Suprapubic skin (tissue), 4 donors: ENCODE results near the gene SH3BP5. TPM values are rescaled to one million over a fixed set of nuclear protein-coding genes. Genes with fewer than 3 reads are reported as not detected.

Source experiments
- DNase-seq, 2 donors: peaks; one replicate each; pipeline ENCODE4 v3.0.0-alpha.2; 2019; ENCODE audit warnings: low spot score in 2 of 2
- H3K27ac ChIP-seq: fragments of 200-600 bp; sonication (generic); one replicate; pipeline ENCODE4 v1.5.1; 2019
- H3K27me3 ChIP-seq: fragments of 200-600 bp; sonication (generic); one replicate; pipeline ENCODE4 v1.5.1; 2019
- H3K36me3 ChIP-seq: fragments of 200-600 bp; sonication (generic); one replicate; pipeline ENCODE4 v1.5.1; 2019
- H3K4me1 ChIP-seq: fragments of 200-600 bp; sonication (generic); one replicate; pipeline ENCODE4 v1.5.1; 2019
- H3K4me3 ChIP-seq: fragments of 200-600 bp; sonication (generic); one replicate; pipeline ENCODE4 v1.5.1; 2019; ENCODE audit warnings: mild to moderate bottlenecking
- H3K9me3 ChIP-seq: fragments of 200-600 bp; sonication (generic); one replicate; pipeline ENCODE4 v1.5.1; 2019
- EP300 ChIP-seq: sonication (generic); formaldehyde crosslinking; IDR thresholded peaks from one replicate; pipeline ENCODE4 v1.6.1; 2017; ENCODE audit warnings: antibody characterized with exemption
- POLR2A ChIP-seq, 2 donors: fragments of 450-650 bp; IDR thresholded peaks; one replicate each; pipeline ENCODE4 v1.6.1; 2017; ENCODE audit warnings: antibody characterized with exemption in 2 of 2, mild to moderate bottlenecking in 2 of 2, moderate library complexity in 2 of 2
- POLR2AphosphoS5 ChIP-seq, 3 donors: sonication (generic); formaldehyde crosslinking; IDR thresholded peaks; one replicate each; pipeline ENCODE4 v1.6.1; 2017; ENCODE audit warnings: antibody characterized with exemption in 3 of 3
- WGBS: methylation state at CpG from one replicate; pipeline ENCODE4 v1.1.5; 2018; 5-methylcytosine and 5-hydroxymethylcytosine counted together
- total RNA-seq, 4 donors: library from RNA; depleted of rRNA; stranded (reverse); fragments of >200 nt; gene quantifications; one replicate each; pipeline ENCODE4 v1.1.0, GENCODE V29; 2016
- TF ChIP-seq, protein P1 (sequence below), 2 donors: fragments of 200-600 bp in 1 of 2; fragments of 450-650 bp in 1 of 2; sonication (generic) in 1 of 2; IDR thresholded peaks; one replicate each; pipeline ENCODE4 v1.5.1; 2016 to 2019; ENCODE audit warnings: antibody characterized with exemption in 2 of 2, mild to moderate bottlenecking in 1 of 2, moderate library complexity in 1 of 2

Gene SH3BP5
- total RNA-seq, 4 donors from 2014 or later: 11.2 to 27.0 (median 17.8) TPM

DNA sequence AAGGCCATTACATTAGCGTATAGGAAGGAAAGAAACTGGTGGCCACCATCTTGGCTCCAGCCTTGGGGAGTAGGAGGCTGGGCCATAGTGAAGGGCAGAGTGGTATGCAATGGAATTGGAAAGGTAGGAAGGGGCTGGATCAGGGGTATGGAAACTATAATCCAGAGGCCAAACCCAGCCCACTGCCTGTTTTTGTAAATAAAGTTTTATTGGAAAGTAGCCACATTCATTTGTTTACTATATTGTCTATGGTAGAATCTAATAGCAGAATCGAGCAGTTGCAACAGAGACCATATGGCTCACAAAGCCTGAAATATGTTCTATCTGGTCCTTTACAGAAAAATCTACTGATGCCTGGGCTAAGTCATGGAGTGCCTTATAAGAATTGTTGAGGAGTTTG, 14.1 kb upstream of the SH3BP5 start:
- TF ChIP-seq POLR2AphosphoS5 (IDR thresholded peaks at IDR 0.05) (no peak), POLR2A (IDR thresholded peaks at IDR 0.05) (no peak)
- H3K27ac ChIP-seq: no peak overlapping the region
- H3K36me3 ChIP-seq: no peaks in the 10 kb centered on the region
- H3K9me3 ChIP-seq: no peaks in the 10 kb centered on the region
- H3K4me3 ChIP-seq: no peak overlapping the region
- H3K4me1 ChIP-seq: peaks cover 5% of the 10 kb centered on the region
- no peak for DNase-seq
- 80% methylated on average over 2 of the region's 2 CpGs for WGBS
- no peaks in the 10 kb centered on the region for H3K27me3 ChIP-seq

DNA sequence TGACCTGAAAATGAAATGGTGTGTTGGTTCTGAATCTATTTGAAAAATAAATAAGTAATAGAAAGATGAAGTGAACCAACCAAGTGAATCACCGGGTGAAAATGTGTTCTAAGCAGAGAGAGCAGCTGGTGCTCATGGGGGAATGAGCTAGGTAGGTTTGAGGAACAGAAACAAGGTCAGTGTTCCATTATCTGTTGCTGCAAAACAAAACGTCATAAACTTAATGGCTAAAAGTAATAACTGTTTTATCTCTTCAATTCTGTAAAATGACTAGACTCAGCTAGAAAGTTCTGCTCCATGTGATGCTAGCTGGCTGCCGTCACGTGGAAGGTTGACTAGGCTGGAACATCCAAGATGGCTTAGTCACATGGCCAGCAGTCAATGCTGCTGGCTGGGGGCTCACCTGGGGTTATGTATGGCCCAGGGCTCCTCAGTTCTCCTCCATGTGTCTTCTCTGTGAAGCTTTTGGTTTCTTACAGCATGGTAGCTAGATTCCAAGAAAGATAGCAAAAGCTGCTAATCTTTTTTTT, 13.3 kb upstream of the SH3BP5 start:
- no peaks in the 10 kb centered on the region for H3K36me3 ChIP-seq
- no peak for TF ChIP-seq POLR2AphosphoS5 (IDR thresholded peaks at IDR 0.05)
- TF ChIP-seq, protein P1, sequence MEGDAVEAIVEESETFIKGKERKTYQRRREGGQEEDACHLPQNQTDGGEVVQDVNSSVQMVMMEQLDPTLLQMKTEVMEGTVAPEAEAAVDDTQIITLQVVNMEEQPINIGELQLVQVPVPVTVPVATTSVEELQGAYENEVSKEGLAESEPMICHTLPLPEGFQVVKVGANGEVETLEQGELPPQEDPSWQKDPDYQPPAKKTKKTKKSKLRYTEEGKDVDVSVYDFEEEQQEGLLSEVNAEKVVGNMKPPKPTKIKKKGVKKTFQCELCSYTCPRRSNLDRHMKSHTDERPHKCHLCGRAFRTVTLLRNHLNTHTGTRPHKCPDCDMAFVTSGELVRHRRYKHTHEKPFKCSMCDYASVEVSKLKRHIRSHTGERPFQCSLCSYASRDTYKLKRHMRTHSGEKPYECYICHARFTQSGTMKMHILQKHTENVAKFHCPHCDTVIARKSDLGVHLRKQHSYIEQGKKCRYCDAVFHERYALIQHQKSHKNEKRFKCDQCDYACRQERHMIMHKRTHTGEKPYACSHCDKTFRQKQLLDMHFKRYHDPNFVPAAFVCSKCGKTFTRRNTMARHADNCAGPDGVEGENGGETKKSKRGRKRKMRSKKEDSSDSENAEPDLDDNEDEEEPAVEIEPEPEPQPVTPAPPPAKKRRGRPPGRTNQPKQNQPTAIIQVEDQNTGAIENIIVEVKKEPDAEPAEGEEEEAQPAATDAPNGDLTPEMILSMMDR (IDR thresholded peaks at IDR 0.05): no peak
- no peak for TF ChIP-seq POLR2A (IDR thresholded peaks at IDR 0.05)
- no peak for TF ChIP-seq EP300
- no peak for DNase-seq
- peaks cover 5% of the 10 kb centered on the region for H3K4me1 ChIP-seq
- no peaks in the 10 kb centered on the region for H3K27me3 ChIP-seq
- H3K9me3 ChIP-seq: no peaks in the 10 kb centered on the region
- no peak overlapping the region for H3K27ac ChIP-seq
- WGBS: 71% methylated on average over 4 of the region's 4 CpGs
- H3K4me3 ChIP-seq: no peak overlapping the region

DNA sequence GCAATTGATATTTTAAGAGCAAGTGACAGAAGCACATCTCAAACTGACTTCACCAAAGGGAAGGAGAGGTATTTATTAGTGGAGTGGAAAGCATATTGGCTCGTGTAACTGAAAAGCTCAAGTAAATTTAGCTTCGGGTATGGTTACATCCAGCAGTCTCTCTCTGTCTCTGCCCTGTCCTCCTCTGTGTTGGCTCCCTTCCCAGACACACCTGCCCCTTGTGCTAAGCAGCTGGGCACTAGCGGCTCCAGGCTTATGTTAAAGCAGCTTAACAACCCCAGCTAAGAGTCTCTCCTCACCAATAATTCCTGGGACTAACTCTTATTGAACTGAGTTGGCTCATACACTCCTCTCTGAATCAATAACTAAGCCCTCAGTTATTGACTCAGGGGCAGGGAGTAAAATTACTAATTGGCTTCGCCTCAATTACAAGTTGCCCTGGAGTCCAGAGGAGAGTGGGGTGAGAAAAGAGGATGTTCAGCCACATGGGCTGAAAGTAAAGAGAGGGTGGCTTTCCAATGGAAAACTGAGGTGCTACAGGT, 12.8 kb upstream of the SH3BP5 start:
- H3K4me1 ChIP-seq: peaks cover 5% of the 10 kb centered on the region
- no peak overlapping the region for H3K27ac ChIP-seq
- no peaks in the 10 kb centered on the region for H3K27me3 ChIP-seq
- H3K36me3 ChIP-seq: no peaks in the 10 kb centered on the region
- 57% methylated on average over 4 of the region's 4 CpGs for WGBS
- H3K9me3 ChIP-seq: no peaks in the 10 kb centered on the region
- TF ChIP-seq EP300 (no peak), POLR2AphosphoS5 (IDR thresholded peaks at IDR 0.05) (no peak), POLR2A (IDR thresholded peaks at IDR 0.05) (no peak)
- TF ChIP-seq, protein P1 (IDR thresholded peaks at IDR 0.05): no peak
- DNase-seq: no peak
- H3K4me3 ChIP-seq: no peak overlapping the region

DNA sequence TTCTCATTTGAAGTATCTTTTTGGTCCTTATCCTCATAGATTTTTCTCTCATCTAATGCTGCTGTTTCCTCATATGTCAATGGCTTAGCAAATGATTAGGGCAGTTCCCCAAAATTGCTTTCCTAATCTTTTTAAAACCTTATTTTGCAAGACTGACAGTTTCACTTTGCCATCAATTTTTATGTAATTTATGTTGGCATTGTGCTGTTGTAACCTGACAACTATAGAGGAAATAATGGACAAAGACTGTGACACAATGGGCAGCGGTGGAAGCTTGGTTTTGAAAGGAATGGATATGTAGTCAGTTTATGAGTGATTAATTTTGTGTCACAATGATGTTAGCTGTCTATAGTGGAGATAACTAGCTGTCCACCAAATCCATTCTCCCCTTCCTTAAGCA, 10.6 kb upstream of the SH3BP5 start:
- no peaks in the 10 kb centered on the region for H3K4me1 ChIP-seq
- no peak for DNase-seq
- H3K9me3 ChIP-seq: no peaks in the 10 kb centered on the region
- H3K27me3 ChIP-seq: no peaks in the 10 kb centered on the region
- no peak overlapping the region for H3K4me3 ChIP-seq
- 78% methylated on average over 1 of the region's 1 CpG for WGBS
- H3K36me3 ChIP-seq: no peaks in the 10 kb centered on the region
- no peak overlapping the region for H3K27ac ChIP-seq
- TF ChIP-seq EP300 (no peak), POLR2A (IDR thresholded peaks at IDR 0.05) (no peak), POLR2AphosphoS5 (IDR thresholded peaks at IDR 0.05) (no peak)
- TF ChIP-seq, protein P1 (IDR thresholded peaks at IDR 0.05): no peak

DNA sequence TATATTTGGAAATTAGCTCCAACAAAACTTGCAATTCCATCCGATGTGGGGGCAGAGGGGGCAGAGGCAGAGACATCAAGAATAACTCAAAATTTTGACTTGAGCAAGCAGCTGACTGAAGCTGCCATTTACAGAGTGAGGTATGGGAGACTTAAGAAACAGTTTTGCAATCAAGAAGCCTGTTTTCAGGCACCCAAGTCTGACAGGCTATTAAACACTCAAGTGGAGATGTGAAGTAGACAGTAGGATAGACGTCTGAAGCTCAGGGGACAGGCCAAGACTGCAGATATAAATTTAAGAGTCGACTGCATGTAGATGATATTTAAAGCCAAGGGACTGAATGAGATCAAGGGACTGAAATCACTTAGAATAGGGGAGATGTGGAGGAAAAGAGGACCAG, 9.9 kb upstream of the SH3BP5 start:
- Histone ChIP-seq H3K27ac (no peak overlapping the region), H3K4me1 (no peaks in the 10 kb centered on the region), H3K36me3 (no peaks in the 10 kb centered on the region), H3K4me3 (no peak overlapping the region), H3K9me3 (no peaks in the 10 kb centered on the region), H3K27me3 (no peaks in the 10 kb centered on the region)
- TF ChIP-seq POLR2A (IDR thresholded peaks at IDR 0.05) (no peak), POLR2AphosphoS5 (IDR thresholded peaks at IDR 0.05) (no peak), EP300 (no peak)
- TF ChIP-seq, protein P1 (IDR thresholded peaks at IDR 0.05): no peak
- 67% methylated on average over 3 of the region's 3 CpGs for WGBS
- no peak for DNase-seq
